ENCODE results near the gene CBX5. TPM values are rescaled to one million over a fixed set of nuclear protein-coding genes. Genes with fewer than 3 reads are reported as not detected.
"Not testable (repeated sequence)": the region's sequence is repeated elsewhere in the genome, so short reads cannot be mapped to it uniquely, and the experiment has no call there.

Gene CBX5
- total RNA-seq, 1 donor from 2014 or later, result 219 TPM

GRCh38 chr12:54239620-54240019, 40.3 kb downstream of the CBX5 start:
- DNase-seq (ENCODE audit: low spot score in 2 of 2, unreplicated experiment in 2 of 2), result no peak
- Mint-ChIP-seq H3K36me3 (peaks cover 36% of the 10 kb centered on the region), H3K4me1 (peaks cover 12% of the 10 kb centered on the region), H3K27ac (peak overlapping the region; percentile 27), H3K9me3 (no peaks in the 10 kb centered on the region), H3K27me3 (ENCODE audit: low read depth) (no peaks in the 10 kb centered on the region), H3K4me3 (no peak overlapping the region)
- no peak for TF ChIP-seq CTCF (IDR thresholded peaks at IDR 0.05; ENCODE audit: unreplicated experiment)

GRCh38 chr12:54238531-54238930, 41.4 kb downstream of the CBX5 start:
- no peak for TF ChIP-seq CTCF (IDR thresholded peaks at IDR 0.05; ENCODE audit: unreplicated experiment)
- Mint-ChIP-seq H3K4me3 (no peak overlapping the region), H3K27ac (peak overlapping the region; percentile 57), H3K4me1 (peaks cover 14% of the 10 kb centered on the region), H3K36me3 (peaks cover 36% of the 10 kb centered on the region), H3K9me3 (no peaks in the 10 kb centered on the region), H3K27me3 (ENCODE audit: low read depth) (no peaks in the 10 kb centered on the region)
- no peak for DNase-seq (ENCODE audit: low spot score in 2 of 2, unreplicated experiment in 2 of 2)

GRCh38 chr12:54232790-54233189, 47.1 kb downstream of the CBX5 start:
- DNase-seq (ENCODE audit: low spot score in 2 of 2, unreplicated experiment in 2 of 2), result no peak
- Mint-ChIP-seq H3K9me3 (no peaks in the 10 kb centered on the region), H3K4me1 (peaks cover 36% of the 10 kb centered on the region), H3K27ac (peak overlapping the region; percentile 77), H3K27me3 (ENCODE audit: low read depth) (no peaks in the 10 kb centered on the region), H3K4me3 (no peak overlapping the region), H3K36me3 (peaks cover 15% of the 10 kb centered on the region)
- peak; percentile 28 for TF ChIP-seq CTCF (IDR thresholded peaks at IDR 0.05; ENCODE audit: unreplicated experiment)

GRCh38 chr12:54231269-54231668, 48.7 kb downstream of the CBX5 start:
- Mint-ChIP-seq H3K4me1 (peaks cover 33% of the 10 kb centered on the region), H3K27ac (peak overlapping the region; percentile 41)
- not testable (repeated sequence) for H3K4me3 Mint-ChIP-seq; H3K27me3 Mint-ChIP-seq (ENCODE audit: low read depth); H3K9me3 Mint-ChIP-seq; DNase-seq (ENCODE audit: low spot score in 2 of 2, unreplicated experiment in 2 of 2); H3K36me3 Mint-ChIP-seq

- Mint-ChIP-seq H3K27ac (peak overlapping the region; percentile 17), H3K36me3 (peaks cover 4% of the 10 kb centered on the region), H3K9me3 (no peaks in the 10 kb centered on the region), H3K4me1 (peaks cover 29% of the 10 kb centered on the region), H3K4me3 (no peak overlapping the region), H3K27me3 (ENCODE audit: low read depth) (no peaks in the 10 kb centered on the region)
- no peak for DNase-seq (ENCODE audit: low spot score in 2 of 2, unreplicated experiment in 2 of 2)
- no peak for TF ChIP-seq CTCF (IDR thresholded peaks at IDR 0.05; ENCODE audit: unreplicated experiment)
Observed at GRCh38 chr12:54230555-54230954, 49.4 kb downstream of the CBX5 start.

GRCh38 chr12:54229624-54230212, 50.2 kb downstream of the CBX5 start:
- DNase-seq (ENCODE audit: low spot score in 2 of 2, unreplicated experiment in 2 of 2), result no peak
- H3K36me3 Mint-ChIP-seq, result peaks cover 2% of the 10 kb centered on the region
- TF ChIP-seq CTCF (IDR thresholded peaks at IDR 0.05; ENCODE audit: unreplicated experiment), result no peak
- peak overlapping the region; percentile 87 for H3K27ac Mint-ChIP-seq
- H3K4me3 Mint-ChIP-seq, result no peak overlapping the region
- peaks cover 25% of the 10 kb centered on the region for H3K4me1 Mint-ChIP-seq
- no peaks in the 10 kb centered on the region for H3K9me3 Mint-ChIP-seq
- H3K27me3 Mint-ChIP-seq (ENCODE audit: low read depth), result no peaks in the 10 kb centered on the region
